Mesendoderm (in vitro differentiated cells): ENCODE measurements around the gene CDH24.

Experiments
- DNase-seq: peaks from one replicate; pipeline ENCODE4 v3.0.0; 2013
- H2AK5ac ChIP-seq: 2 replicates; pipeline ENCODE4 v1.6.1; 2013; ENCODE audit warnings: low read length, inconsistent platforms
- H2BK120ac ChIP-seq: 2 replicates; pipeline ENCODE4 v1.6.1; 2013; ENCODE audit warnings: low read depth, mild to moderate bottlenecking, low read length, moderate library complexity, mixed read lengths
- H2BK15ac ChIP-seq: replicated peaks from 2 replicates; pipeline ENCODE4 v1.6.1; 2013; ENCODE audit warnings: low read depth, mild to moderate bottlenecking, moderate library complexity
- H2BK5ac ChIP-seq: 2 replicates; pipeline ENCODE4 v1.6.1; 2013; ENCODE audit warnings: low read length, inconsistent platforms
- H3K18ac ChIP-seq: 2 replicates; pipeline ENCODE4 v1.6.1; 2013; ENCODE audit warnings: mild to moderate bottlenecking, low read length, mixed read lengths
- H3K23ac ChIP-seq: one replicate; pipeline ENCODE4 v1.6.1; 2013; ENCODE audit warnings: low read length
- H3K27ac ChIP-seq: 2 replicates; pipeline ENCODE4 v1.5.1; 2013; ENCODE audit warnings: low read depth, mild to moderate bottlenecking, inconsistent platforms, low read length, moderate library complexity
- H3K27me3 ChIP-seq: 2 replicates; pipeline ENCODE4 v1.6.1; 2013; ENCODE audit warnings: low read length, control low read depth, mild to moderate bottlenecking, inconsistent platforms; ENCODE audit not compliant: insufficient read depth, poor library complexity
- H3K36me3 ChIP-seq: 2 replicates; pipeline ENCODE4 v1.6.1; 2013; ENCODE audit warnings: low read length, inconsistent platforms; ENCODE audit not compliant: control insufficient read depth, insufficient read depth
- H3K4ac ChIP-seq: one replicate; pipeline ENCODE4 v1.6.1; 2013; ENCODE audit warnings: low read depth, mild to moderate bottlenecking, low read length, moderate library complexity
- H3K4me1 ChIP-seq: 2 replicates; pipeline ENCODE4 v1.6.1; 2013; ENCODE audit warnings: low read depth, low read length, inconsistent platforms; ENCODE audit not compliant: control insufficient read depth
- H3K4me2 ChIP-seq: 2 replicates; pipeline ENCODE4 v1.6.1; 2013; ENCODE audit warnings: low read length
- H3K4me3 ChIP-seq: 2 replicates; pipeline ENCODE4 v1.5.1; 2013; ENCODE audit warnings: mild to moderate bottlenecking, low read length
- H3K56ac ChIP-seq: one replicate; pipeline ENCODE4 v1.6.1; 2013; ENCODE audit warnings: low read length
- H3K79me1 ChIP-seq: 2 replicates; pipeline ENCODE4 v1.6.1; 2013; ENCODE audit warnings: low read length, inconsistent platforms
- H3K79me2 ChIP-seq: 2 replicates; pipeline ENCODE4 v1.6.1; 2013; ENCODE audit warnings: mild to moderate bottlenecking, low read length; ENCODE audit not compliant: control insufficient read depth, insufficient read depth
- H3K9ac ChIP-seq: 2 replicates; pipeline ENCODE4 v1.6.1; 2013; ENCODE audit warnings: low read length, inconsistent platforms
- H4K5ac ChIP-seq: one replicate; pipeline ENCODE4 v1.6.1; 2013; ENCODE audit warnings: low read length
- H4K8ac ChIP-seq: one replicate; pipeline ENCODE4 v1.6.1; 2013; ENCODE audit warnings: low read depth, mild to moderate bottlenecking, control low read depth, low read length, moderate library complexity
- WGBS: extraction: QIAGEN DNeasy Blood & Tissue Kit; methylation state at CpG from one replicate; pipeline ENCODE4 v1.1.7; 2013; ENCODE audit warnings: low lambda C conversion rate, missing lambda C conversion rate; ENCODE audit not compliant: insufficient coverage; ENCODE audit errors: extremely low coverage; 5-methylcytosine and 5-hydroxymethylcytosine counted together

CDH24 gene

DNA sequence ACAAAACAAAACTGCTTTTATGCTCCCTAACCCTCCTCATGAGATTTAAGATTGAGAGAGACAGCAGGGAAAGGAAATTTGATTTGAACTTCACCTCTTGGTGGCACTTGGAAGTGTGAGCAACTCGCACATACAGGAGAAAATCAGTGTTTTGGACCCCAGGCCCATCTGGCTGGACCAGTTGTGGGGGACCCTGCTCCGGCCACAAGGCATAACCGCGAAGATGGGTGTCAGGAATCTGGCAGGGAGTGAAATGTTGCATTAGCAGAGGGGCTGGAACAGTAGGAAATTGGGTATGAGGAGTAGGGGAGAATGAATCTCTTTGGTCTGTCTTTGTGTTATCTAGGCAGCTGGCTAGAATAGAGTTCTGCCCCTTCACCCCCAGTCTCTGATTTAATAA, 46.3 kb upstream of the CDH24 start:
- H3K56ac ChIP-seq = no peak overlapping the region
- H3K79me2 ChIP-seq = no peaks in the 10 kb centered on the region
- no peaks in the 10 kb centered on the region for H3K36me3 ChIP-seq
- peaks cover 2% of the 10 kb centered on the region for H3K79me1 ChIP-seq
- no peak overlapping the region for H3K4ac ChIP-seq
- no peak for DNase-seq
- H3K23ac ChIP-seq = no peak overlapping the region
- H3K4me2 ChIP-seq = no peak overlapping the region
- no peak overlapping the region for H3K4me3 ChIP-seq
- H3K18ac ChIP-seq = no peak overlapping the region
- H2BK120ac ChIP-seq = no peak overlapping the region
- H3K9ac ChIP-seq = no peak overlapping the region
- H3K27ac ChIP-seq = no peak overlapping the region
- H2BK5ac ChIP-seq = no peak overlapping the region
- H2AK5ac ChIP-seq = no peak overlapping the region
- H4K8ac ChIP-seq = no peak overlapping the region
- no peak overlapping the region for H2BK15ac ChIP-seq
- no peaks in the 10 kb centered on the region for H3K27me3 ChIP-seq
- H4K5ac ChIP-seq = no peak overlapping the region
- H3K4me1 ChIP-seq = peaks cover 6% of the 10 kb centered on the region
- no CpG with 5 or more reads among the region's 4 CpGs for WGBS

- peaks cover under 1% of the 10 kb centered on the region for H3K36me3 ChIP-seq
- H2AK5ac ChIP-seq = no peak overlapping the region
- no peak overlapping the region for H2BK120ac ChIP-seq
- no peak overlapping the region for H4K8ac ChIP-seq
- peaks cover 5% of the 10 kb centered on the region for H3K79me1 ChIP-seq
- H3K4me2 ChIP-seq = no peak overlapping the region
- no peak overlapping the region for H3K18ac ChIP-seq
- H3K79me2 ChIP-seq = peaks cover 4% of the 10 kb centered on the region
- no peak overlapping the region for H3K4ac ChIP-seq
- no peak overlapping the region for H3K23ac ChIP-seq
- no peaks in the 10 kb centered on the region for H3K27me3 ChIP-seq
- DNase-seq = no peak
- peaks cover 6% of the 10 kb centered on the region for H3K4me1 ChIP-seq
- no peak overlapping the region for H3K27ac ChIP-seq
- H3K4me3 ChIP-seq = no peak overlapping the region
- H2BK15ac ChIP-seq = no peak overlapping the region
- no peak overlapping the region for H2BK5ac ChIP-seq
- WGBS = no CpG with 5 or more reads among the region's 2 CpGs
- no peak overlapping the region for H3K56ac ChIP-seq
- no peak overlapping the region for H3K9ac ChIP-seq
- H4K5ac ChIP-seq = no peak overlapping the region
Observed at GRCh38 chr14:23102801-23103200, 45.5 kb upstream of the CDH24 start.

- H2BK15ac ChIP-seq = no peak overlapping the region
- no peak overlapping the region for H3K18ac ChIP-seq
- no peaks in the 10 kb centered on the region for H3K27me3 ChIP-seq
- no peak overlapping the region for H2BK120ac ChIP-seq
- H4K8ac ChIP-seq = no peak overlapping the region
- peaks cover 9% of the 10 kb centered on the region for H3K79me2 ChIP-seq
- no peak for DNase-seq
- no peak overlapping the region for H2BK5ac ChIP-seq
- H3K4me1 ChIP-seq = peaks cover 6% of the 10 kb centered on the region
- no CpG with 5 or more reads among the region's 10 CpGs for WGBS
- no peak overlapping the region for H3K23ac ChIP-seq
- H3K36me3 ChIP-seq = peaks cover 1% of the 10 kb centered on the region
- H3K4ac ChIP-seq = no peak overlapping the region
- H3K79me1 ChIP-seq = peaks cover 9% of the 10 kb centered on the region
- no peak overlapping the region for H3K4me3 ChIP-seq
- H3K4me2 ChIP-seq = no peak overlapping the region
- H3K56ac ChIP-seq = no peak overlapping the region
- no peak overlapping the region for H3K9ac ChIP-seq
- no peak overlapping the region for H3K27ac ChIP-seq
- no peak overlapping the region for H4K5ac ChIP-seq
- H2AK5ac ChIP-seq = no peak overlapping the region
Observed at GRCh38 chr14:23101986-23102625, 44.8 kb upstream of the CDH24 start.

GRCh38 chr14:23101213-23101970, 44.1 kb upstream of the CDH24 start:
- DNase-seq = peak; percentile 44
- Histone ChIP-seq H2AK5ac (no peak overlapping the region), H3K4me1 (peaks cover 2% of the 10 kb centered on the region), H2BK5ac (no peak overlapping the region), H3K27me3 (no peaks in the 10 kb centered on the region), H3K56ac (no peak overlapping the region), H3K18ac (no peak overlapping the region), H3K36me3 (peaks cover 1% of the 10 kb centered on the region), H3K27ac (no peak overlapping the region), H4K8ac (no peak overlapping the region), H3K9ac (no peak overlapping the region), H3K4me3 (no peak overlapping the region), H3K4me2 (no peak overlapping the region), H2BK15ac (no peak overlapping the region), H3K4ac (no peak overlapping the region), H3K79me2 (peaks cover 16% of the 10 kb centered on the region), H3K23ac (no peak overlapping the region), H2BK120ac (no peak overlapping the region), H3K79me1 (peaks cover 9% of the 10 kb centered on the region), H4K5ac (no peak overlapping the region)
- WGBS = no CpG with 5 or more reads among the region's 6 CpGs

DNA sequence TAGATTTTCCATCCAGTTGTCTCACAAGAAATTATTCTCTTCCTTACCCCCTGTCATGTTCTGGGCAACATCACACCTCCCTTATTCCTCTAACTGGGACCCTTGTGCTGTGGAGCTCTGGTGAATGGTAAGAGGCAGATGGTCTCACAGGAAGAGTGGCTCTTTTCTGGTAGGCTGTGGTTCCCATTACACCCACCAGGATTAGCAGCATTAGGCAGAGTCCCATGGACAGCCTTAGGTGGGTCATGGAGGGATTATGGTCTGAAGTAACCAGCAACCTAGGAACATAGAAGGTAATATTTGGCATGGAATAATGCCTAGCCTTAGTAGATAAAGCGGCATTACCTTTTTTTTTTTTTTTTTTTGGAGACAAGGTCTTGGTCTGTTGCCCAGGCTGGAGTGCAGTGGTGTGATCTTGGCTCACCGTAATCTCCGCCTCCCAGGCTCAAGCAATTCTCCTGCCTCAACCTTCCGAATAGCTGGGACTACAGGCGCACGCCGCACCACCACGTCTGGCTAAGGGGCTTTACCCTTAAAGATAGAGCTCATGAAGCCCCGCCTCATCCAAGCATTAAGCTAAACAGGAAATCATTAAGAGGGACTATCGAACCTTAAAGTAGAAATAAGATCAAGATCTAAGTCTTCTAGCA, 42.0 kb upstream of the CDH24 start:
- H3K18ac ChIP-seq = no peak overlapping the region
- no peak overlapping the region for H3K56ac ChIP-seq
- WGBS = no CpG with 5 or more reads among the region's 10 CpGs
- H2BK5ac ChIP-seq = no peak overlapping the region
- H3K4me2 ChIP-seq = no peak overlapping the region
- H4K8ac ChIP-seq = no peak overlapping the region
- peaks cover 21% of the 10 kb centered on the region for H3K79me2 ChIP-seq
- H4K5ac ChIP-seq = no peak overlapping the region
- H2AK5ac ChIP-seq = no peak overlapping the region
- no peak overlapping the region for H3K9ac ChIP-seq
- no peak overlapping the region for H3K27ac ChIP-seq
- H2BK120ac ChIP-seq = no peak overlapping the region
- H3K79me1 ChIP-seq = peaks cover 9% of the 10 kb centered on the region
- H3K4ac ChIP-seq = no peak overlapping the region
- H3K36me3 ChIP-seq = peaks cover 1% of the 10 kb centered on the region
- no peak overlapping the region for H3K4me3 ChIP-seq
- DNase-seq = no peak
- no peak overlapping the region for H3K23ac ChIP-seq
- H3K4me1 ChIP-seq = no peaks in the 10 kb centered on the region
- no peaks in the 10 kb centered on the region for H3K27me3 ChIP-seq
- no peak overlapping the region for H2BK15ac ChIP-seq
